Stomach smooth muscle (tissue), 2 donors: ENCODE measurements around the gene CRTAC1.
A peak's percentile ranks its signal among the peaks of the same experiment; 100 is the strongest.
"Not testable (repeated sequence)": the region's sequence is repeated elsewhere in the genome, so short reads cannot be mapped to it uniquely, and the experiment has no call there.

Experiments
- H3K27ac ChIP-seq: one replicate; pipeline ENCODE4 v1.7.0; 2013; ENCODE audit warnings: mild to moderate bottlenecking, low read length, inconsistent platforms
- H3K27me3 ChIP-seq, 2 donors: one replicate each; pipeline ENCODE4 v1.7.0; 2013; ENCODE audit warnings: low read length in 2 of 2; ENCODE audit not compliant: insufficient read depth in 2 of 2, control insufficient read depth in 1 of 2
- H3K36me3 ChIP-seq, 2 donors: one replicate each; pipeline ENCODE4 v1.7.0; 2013; ENCODE audit warnings: low read length in 2 of 2; ENCODE audit not compliant: control insufficient read depth in 2 of 2, insufficient read depth in 2 of 2
- H3K4me1 ChIP-seq: one replicate; pipeline ENCODE4 v1.7.0; 2013; ENCODE audit warnings: low read length; ENCODE audit not compliant: control insufficient read depth, insufficient read depth
- H3K4me3 ChIP-seq, 2 donors: one replicate each; pipeline ENCODE4 v1.7.0; 2013; ENCODE audit warnings: low read length in 2 of 2
- H3K9ac ChIP-seq, 2 donors: one replicate each; pipeline ENCODE4 v1.7.0; 2013; ENCODE audit warnings: low read length in 2 of 2, mild to moderate bottlenecking in 1 of 2
- H3K9me3 ChIP-seq, 2 donors: one replicate each; pipeline ENCODE4 v1.7.0; 2013; ENCODE audit warnings: low read length in 2 of 2; ENCODE audit not compliant: control insufficient read depth in 2 of 2
- donor health status: healthy.
- donor health status: Pancreatic carcinoma.

The CRTAC1 gene

DNA sequence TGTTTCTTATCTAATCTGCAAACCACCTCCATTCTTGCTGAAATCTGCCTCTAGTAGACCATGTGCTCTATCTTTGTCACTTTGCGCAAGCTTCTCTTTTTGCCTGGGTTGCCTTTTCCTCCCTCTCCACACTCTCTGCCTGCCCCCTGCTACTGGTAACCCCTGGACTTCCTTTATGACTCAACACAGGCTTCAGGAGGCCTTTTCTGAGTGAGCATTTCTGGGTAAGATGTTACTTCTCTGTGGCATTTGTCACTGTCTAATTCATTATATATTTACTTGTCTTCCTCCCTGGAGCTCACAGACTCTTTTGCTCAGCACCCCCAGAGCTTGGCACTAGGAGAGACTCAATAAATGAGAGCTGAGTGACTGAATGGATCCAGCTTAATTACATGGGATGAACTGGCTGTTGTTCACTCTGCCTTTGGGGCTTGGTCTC, 172.4 kb downstream of the CRTAC1 start:
- H3K4me3 ChIP-seq = no peak overlapping the region
- no peaks in the 10 kb centered on the region for H3K36me3 ChIP-seq
- H3K4me1 ChIP-seq = no peaks in the 10 kb centered on the region
- no peak overlapping the region for H3K9ac ChIP-seq
- H3K27ac ChIP-seq = no peak overlapping the region
- peaks cover 0 to 2% of the 10 kb centered on the region in 2 donors for H3K9me3 ChIP-seq
- H3K27me3 ChIP-seq = peaks cover 17 to 20% of the 10 kb centered on the region in 2 donors

GRCh38 chr10:97854743-97855142, 175.7 kb downstream of the CRTAC1 start:
- H3K4me3 ChIP-seq = no peak overlapping the region
- no peak overlapping the region for H3K9ac ChIP-seq
- peaks cover 0 to 2% of the 10 kb centered on the region in 2 donors for H3K9me3 ChIP-seq
- no peaks in the 10 kb centered on the region for H3K4me1 ChIP-seq
- no peak overlapping the region for H3K27ac ChIP-seq
- peaks cover 39 to 45% of the 10 kb centered on the region in 2 donors for H3K27me3 ChIP-seq
- no peaks in the 10 kb centered on the region for H3K36me3 ChIP-seq

DNA sequence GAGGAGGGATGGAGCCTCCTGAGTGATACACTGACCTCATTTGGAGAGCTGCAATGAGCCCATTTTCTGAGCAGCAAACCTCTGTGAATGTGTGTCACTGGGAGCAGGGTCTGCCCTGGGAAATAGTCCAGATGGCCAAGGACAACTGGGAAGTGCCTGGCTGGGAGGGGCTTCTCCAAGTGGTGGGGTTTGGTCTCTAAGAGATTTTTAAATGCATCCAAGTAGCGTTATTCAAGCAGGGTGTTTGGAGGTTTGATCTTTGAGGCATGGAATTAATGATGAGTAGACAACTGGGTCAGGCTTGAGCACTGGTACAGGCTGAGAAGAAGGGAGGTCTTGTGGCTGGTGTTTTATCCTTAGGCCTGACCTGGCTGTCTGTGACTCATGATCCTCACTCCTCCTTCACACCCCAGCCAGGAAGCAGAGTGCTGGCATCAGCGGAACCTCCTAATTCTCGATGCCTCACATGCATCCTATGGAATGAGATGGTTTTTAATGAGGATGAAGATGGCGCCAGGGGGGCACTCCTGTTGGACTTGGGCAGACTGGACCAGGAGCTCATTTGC, 177.5 kb downstream of the CRTAC1 start:
- Histone ChIP-seq H3K9ac (no peak overlapping the region), H3K4me1 (no peaks in the 10 kb centered on the region), H3K4me3 (no peak overlapping the region), H3K36me3 (no peaks in the 10 kb centered on the region), H3K27ac (no peak overlapping the region), H3K9me3 (peaks cover 0 to 2% of the 10 kb centered on the region in 2 donors), H3K27me3 (peaks cover 40 to 43% of the 10 kb centered on the region in 2 donors)

GRCh38 chr10:97852277-97852676, 178.1 kb downstream of the CRTAC1 start:
- Histone ChIP-seq H3K4me1 (no peaks in the 10 kb centered on the region), H3K9ac (no peak overlapping the region), H3K4me3 (no peak overlapping the region), H3K27me3 (peaks cover 40 to 43% of the 10 kb centered on the region in 2 donors), H3K9me3 (peaks cover 0 to 2% of the 10 kb centered on the region in 2 donors), H3K36me3 (no peaks in the 10 kb centered on the region), H3K27ac (no peak overlapping the region)

- Histone ChIP-seq H3K9ac (no peak overlapping the region), H3K4me1 (no peaks in the 10 kb centered on the region), H3K36me3 (no peaks in the 10 kb centered on the region), H3K27ac (no peak overlapping the region), H3K4me3 (no peak overlapping the region), H3K27me3 (peaks cover 40 to 43% of the 10 kb centered on the region in 2 donors), H3K9me3 (peaks cover 0 to 2% of the 10 kb centered on the region in 2 donors)
These were observed 178.9 kb downstream of the CRTAC1 start for GRCh38 chr10:97851341-97852001.

DNA sequence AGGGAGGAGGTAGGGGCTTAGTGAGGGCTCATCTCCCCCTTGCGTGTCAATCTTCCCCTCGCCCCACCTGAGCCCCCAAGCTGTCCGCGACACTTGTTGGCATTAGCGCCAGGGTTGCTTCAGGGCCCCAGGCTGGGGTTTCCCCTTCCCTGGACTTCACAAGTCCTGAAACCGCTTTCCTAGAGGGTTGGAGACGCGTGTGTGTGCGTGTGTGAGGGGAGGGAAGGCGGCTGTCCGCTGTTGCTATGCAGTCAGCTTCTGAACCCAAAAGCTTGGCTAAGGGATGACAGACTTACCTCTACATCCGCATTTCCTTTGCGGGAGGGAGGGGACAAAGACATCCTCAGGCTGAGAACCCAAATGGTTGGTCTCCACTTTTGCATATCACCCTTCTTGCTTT, 180.0 kb downstream of the CRTAC1 start:
- Histone ChIP-seq H3K27me3 (peaks cover 38 to 43% of the 10 kb centered on the region in 2 donors), H3K4me3 (no peak overlapping the region), H3K27ac (no peak overlapping the region)

DNA sequence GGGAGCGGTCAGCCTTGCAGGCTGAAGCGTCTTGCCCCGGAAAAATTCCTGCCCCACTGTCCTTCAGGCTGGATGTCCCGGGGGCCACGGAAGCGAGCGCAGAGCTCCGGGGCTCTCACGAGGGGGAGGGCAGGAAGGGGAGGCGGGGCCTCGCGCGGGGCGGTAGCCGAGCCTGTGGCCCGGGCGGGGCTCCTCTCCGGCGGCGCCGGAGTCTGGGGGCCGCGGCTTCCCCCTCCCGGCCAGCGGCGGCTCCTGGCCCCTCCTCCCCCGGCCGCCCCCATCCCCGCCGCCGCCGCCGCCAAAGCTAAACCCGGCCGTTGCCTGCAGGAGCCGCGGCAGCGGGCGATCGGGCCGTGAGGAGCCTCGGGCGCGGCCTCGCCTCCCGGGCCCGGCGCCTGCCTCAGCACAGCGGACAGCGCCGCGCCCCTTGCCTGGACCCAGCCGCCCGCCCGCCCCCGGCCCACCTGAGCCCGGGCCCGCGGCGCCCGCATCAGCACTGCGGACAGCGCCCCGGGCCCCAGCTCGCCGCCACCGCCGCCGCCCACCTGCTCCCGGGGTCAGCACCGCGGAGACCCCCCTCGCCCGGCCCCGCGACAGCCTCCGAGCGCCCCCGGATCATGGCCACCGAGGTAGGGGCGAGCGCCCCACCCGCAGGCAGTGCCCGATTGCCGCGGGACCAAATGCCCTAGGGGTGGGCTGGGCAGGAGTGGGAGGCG, 180.6 kb downstream of the CRTAC1 start, which contains the start of gene GOLGA7B:
Gene GOLGA7B (plus strand): TSS at position 157 of the 716 bp plus-strand sequence. CDS start 461 bp downstream, at position 618.
- no peaks in the 10 kb centered on the region for H3K4me1 ChIP-seq
- no peak within 1 kb of the TSS for H3K9ac ChIP-seq
- peaks cover 0 to 2% of the 10 kb centered on the region in 2 donors for H3K9me3 ChIP-seq
- peaks cover 38 to 41% of the 10 kb centered on the region in 2 donors for H3K27me3 ChIP-seq
- peak within 1 kb of the TSS in 1 of 2 donors; percentile 52 for H3K4me3 ChIP-seq
- H3K27ac ChIP-seq = no peak within 1 kb of the TSS
- no peaks in the 10 kb centered on the region for H3K36me3 ChIP-seq

More for the DNA sequence above, 180.0 kb downstream of the CRTAC1 start:
- Histone ChIP-seq H3K9ac (no peak overlapping the region), H3K9me3 (peaks cover 0 to 2% of the 10 kb centered on the region in 2 donors), H3K4me1 (no peaks in the 10 kb centered on the region), H3K36me3 (no peaks in the 10 kb centered on the region)

DNA sequence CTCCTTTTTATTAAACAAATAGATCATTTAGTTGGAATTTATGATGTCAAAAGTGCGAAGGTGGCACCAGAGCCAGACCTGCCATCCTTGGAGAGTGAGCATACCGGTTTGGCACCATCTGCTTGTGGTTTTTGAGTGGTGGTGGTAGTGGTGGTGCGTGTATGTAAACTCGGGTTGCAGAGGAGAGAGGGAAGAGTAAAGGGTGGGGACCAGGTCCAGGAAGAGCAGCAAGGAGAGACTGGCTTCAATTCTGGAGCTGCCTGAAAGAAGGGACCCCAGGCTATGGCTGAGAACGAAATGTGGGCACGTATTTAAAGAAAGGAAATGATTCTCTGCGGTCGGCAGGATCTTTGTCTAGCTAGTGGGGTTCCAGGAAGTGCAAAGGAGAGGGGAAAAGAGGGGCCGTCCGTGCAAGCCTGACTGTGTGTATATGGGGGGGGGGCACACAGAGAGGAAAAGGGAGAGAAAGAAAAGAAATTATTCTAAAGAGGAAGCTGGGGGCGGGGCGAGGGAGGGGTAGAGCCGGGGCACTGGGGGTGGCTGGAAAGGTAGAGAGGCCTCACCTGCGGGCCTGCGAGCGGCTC, 181.2 kb downstream of the CRTAC1 start:
- H3K9ac ChIP-seq = no peak overlapping the region
- peak overlapping the region in 1 of 2 donors; percentile 52 for H3K4me3 ChIP-seq
- no peaks in the 10 kb centered on the region for H3K36me3 ChIP-seq

DNA sequence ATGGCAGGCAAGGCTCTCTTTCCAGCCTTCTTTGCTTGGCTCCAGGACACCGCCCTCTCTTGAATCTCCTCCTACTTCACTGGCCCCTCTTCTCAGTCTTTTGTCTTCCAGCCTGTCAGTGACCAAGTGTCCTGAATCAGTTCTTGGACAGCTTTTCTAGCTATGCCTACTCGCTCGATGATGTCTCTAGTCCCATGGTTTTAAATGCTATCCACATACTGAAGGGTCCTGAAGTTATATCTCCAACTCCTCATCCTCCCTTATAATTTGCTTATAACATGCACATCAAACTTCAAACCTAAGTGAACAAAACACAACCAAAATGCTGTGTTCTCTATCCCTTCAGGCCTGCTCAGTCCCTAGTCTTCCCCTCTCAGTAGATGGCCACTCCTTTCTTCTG, 185.7 kb downstream of the CRTAC1 start:
- no peak overlapping the region for H3K9ac ChIP-seq

More for the DNA sequence above, 181.2 kb downstream of the CRTAC1 start:
- peaks cover 34 to 42% of the 10 kb centered on the region in 2 donors for H3K27me3 ChIP-seq
- no peak overlapping the region for H3K27ac ChIP-seq
- H3K4me1 ChIP-seq = no peaks in the 10 kb centered on the region
- H3K9me3 ChIP-seq = no peaks in the 10 kb centered on the region

GRCh38 chr10:97843972-97844371, 186.4 kb downstream of the CRTAC1 start:
- H3K4me1 ChIP-seq, H3K4me3 ChIP-seq, H3K36me3 ChIP-seq, H3K9ac ChIP-seq, H3K27me3 ChIP-seq, H3K9me3 ChIP-seq, H3K27ac ChIP-seq: not testable (repeated sequence)

More for the DNA sequence above, 185.7 kb downstream of the CRTAC1 start:
- H3K9me3 ChIP-seq = no peaks in the 10 kb centered on the region
- no peak overlapping the region for H3K4me3 ChIP-seq
- H3K27me3 ChIP-seq = peaks cover 5 to 8% of the 10 kb centered on the region in 2 donors
- no peaks in the 10 kb centered on the region for H3K36me3 ChIP-seq
- H3K4me1 ChIP-seq = peaks cover 8% of the 10 kb centered on the region
- no peak overlapping the region for H3K27ac ChIP-seq
